HG02588 (cell line): Measurements from ENCODE around the gene ASB18.

ENCODE experiments used
- ATAC-seq: cut with Tn5 transposase; IDR thresholded peaks from one replicate; pipeline ENCODE4 v1.9.1; 2021; ENCODE audit warnings: mild to moderate bottlenecking, moderate library complexity; ENCODE audit not compliant: unreplicated experiment

Gene ASB18

DNA sequence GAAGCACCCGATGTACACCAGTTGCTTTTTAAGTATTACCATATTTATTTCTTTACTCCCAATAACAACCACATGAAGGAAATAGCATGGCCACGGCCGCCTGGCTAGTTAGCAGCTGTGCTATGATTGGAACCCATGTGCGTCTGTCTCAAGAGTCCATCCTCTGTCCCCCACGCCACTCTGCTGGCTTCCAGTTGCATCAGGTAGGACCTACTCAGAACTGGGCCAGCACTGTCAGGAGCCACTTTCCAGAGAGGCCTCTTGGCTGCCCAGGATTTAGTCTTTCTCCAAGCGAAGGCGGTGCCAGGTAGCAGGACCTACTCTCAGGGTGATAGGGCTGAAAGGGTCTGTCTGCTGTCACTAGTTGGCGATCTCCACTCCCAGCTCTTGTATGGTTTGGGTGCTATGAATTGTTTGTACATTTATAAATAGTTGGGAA lies 22.1 kb downstream of the ASB18 start:
- no peak for ATAC-seq

DNA sequence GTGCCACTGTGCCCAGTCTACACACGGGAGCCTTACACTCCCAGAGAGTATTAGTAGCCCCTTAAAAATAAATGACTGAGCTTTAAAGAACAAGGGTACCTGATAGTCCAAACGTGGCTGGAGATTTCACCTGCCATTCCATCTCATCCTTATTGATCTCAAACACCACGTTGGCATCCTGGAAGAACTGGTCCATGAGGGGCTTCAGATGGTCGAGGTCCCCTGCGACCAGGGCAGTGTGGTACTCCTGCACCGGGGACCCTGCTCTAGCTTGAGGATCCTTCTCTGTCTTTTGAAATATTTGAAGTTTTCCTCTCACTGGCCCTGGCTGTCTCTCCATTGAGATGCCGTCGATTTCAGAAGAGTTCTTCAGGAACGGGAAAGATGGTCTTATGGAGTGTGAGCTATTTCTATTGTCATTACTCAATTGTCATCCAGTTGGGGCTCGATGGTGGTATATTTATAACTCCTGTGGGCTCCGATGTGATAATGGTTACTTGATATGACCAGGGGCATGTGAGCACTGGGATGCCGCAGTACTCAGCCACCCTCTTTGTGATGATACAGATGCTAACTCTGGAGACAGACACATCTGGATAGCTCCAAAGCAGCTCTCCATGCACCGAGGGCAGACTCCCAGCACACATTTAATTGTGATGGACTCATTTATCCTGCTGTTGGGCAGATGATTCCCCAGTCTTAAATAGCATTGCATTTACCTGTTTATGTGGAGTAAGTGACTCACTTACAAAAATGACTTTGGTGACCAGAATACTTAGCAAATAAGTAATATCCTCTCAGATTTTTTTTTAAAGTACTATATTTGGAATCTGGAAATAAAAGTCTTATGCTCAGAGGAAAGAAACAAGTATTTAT lies 22.8 kb downstream of the ASB18 start:
- no peak for ATAC-seq

DNA sequence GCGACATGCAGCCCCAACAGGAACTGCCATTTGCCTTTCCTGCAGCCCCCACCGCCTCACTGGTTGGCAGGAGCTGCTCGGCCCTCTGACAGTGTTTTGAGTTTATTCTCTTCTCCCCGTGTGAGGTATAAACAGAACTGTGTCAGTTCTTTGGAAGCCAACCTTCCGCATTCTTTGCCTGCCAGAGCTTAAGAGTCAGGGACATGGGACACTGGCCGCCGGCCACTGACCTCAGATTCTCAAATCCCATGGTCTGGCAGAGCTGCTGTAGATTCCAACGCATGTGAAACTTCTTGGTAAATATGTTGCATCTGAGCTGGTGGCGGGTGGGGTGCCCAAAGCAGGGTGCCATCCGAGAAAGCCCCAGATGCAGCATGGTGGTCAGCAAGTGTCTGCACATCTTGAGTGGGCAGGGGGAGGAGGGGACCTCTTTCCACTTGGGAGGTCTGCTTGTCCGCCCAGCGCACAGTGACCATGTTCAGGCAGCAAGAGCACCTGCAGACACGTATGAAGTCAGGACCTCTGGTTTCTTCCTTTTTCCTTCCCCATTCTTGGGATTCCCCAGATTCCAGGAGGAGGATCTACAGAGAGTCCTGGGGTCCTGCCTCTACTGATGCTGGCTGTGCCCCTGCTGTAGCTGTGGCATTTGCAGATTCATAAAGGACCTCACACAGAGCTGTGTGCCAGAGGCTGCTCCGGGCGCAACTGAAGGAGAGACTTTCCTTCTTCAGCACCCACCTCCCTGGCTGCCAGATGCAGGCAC lies 23.8 kb downstream of the ASB18 start:
- ATAC-seq, result no peak

DNA sequence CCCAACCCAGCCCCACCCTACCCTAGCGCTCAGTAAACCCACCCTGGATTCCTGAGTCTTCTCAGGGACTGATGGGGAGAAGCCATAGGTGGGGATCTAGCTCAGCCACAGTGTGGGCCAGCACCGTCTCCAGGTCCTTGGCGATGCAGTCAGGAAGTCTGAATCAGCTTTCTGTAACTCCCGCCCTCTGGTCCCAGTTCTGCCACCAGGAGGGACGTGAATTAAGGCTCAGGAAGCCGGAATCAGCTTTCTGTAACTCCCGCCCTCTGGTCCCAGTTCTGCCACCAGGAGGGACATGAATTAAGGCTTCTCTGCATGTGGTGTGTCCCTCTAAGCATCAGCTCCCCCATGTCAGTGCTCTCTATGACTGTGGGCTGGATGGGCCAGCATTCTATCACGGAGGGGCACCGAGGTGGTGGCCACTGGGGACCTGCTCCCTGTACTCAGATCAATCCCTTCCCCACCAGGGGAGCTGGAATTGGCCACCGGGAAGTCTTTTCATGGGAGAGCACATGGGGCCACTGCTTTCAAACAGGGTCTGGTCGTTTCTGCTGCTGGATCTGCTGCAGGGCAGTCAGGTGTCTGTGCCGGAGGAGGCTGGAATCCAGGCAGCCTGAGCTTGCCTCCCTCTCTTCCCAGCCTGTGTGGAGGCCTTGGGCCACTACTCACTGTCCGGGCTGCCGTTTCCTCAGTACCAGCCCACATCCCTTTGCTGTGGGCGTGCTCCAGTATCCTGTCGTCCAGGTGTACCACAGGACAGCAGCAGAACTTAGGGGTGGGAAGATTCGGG lies 24.7 kb downstream of the ASB18 start:
- no peak for ATAC-seq

DNA sequence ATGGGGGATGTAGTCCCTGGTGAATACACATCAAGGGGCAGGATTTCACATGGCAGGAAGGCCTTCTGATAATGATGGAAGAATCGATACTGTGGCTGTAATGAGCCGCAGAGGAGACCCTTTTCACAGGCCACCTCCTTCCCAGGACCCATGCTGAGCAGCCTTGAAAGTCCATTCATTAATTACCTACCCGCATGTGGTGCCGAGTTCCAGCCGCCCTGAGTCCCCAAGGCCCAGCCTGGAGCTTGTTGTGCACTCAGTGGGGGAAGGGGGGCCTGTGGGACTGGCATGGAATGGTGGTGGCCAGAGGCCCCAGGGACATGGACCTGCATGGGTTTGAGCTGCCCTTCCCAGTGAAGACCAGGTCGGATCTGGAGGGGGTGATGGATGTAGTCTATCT lies 25.5 kb downstream of the ASB18 start:
- ATAC-seq, result no peak

DNA sequence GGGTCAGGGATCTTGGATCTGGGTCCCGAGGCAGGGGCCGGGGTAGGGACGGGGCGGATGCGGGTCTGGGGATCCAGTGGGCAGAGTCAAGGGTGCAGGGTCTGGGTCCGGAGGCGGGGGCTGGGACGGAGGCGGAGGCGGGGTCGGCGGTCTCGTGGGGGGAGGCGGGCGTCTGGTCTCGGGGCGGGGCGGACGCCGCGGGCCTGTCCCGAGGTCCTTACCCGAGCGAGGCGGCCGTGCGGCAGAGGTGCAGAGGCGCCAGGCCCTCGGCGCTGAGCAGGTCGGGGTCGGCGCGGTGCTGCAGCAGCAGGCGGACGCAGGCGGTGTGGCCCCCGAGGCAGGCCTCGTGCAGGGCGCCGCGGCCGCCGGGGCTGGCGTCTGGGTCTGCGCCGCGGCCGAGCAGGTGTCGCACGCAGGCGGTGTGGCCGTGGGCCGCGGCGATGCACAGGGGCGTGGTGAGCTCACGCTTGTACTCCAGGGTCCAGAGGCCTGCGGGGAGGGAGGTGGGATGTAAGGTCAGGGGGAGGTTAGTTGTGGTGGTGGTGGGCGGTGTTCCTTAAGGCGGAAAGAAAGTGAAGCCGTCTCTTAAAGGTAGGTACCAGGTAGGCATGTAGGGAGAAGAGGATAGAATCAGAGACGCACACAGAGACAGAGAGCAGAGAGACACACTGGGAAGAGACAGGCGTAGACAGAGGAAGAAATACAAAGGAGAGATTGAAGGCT lies 26.6 kb downstream of the ASB18 start:
- ATAC-seq, result no peak

DNA sequence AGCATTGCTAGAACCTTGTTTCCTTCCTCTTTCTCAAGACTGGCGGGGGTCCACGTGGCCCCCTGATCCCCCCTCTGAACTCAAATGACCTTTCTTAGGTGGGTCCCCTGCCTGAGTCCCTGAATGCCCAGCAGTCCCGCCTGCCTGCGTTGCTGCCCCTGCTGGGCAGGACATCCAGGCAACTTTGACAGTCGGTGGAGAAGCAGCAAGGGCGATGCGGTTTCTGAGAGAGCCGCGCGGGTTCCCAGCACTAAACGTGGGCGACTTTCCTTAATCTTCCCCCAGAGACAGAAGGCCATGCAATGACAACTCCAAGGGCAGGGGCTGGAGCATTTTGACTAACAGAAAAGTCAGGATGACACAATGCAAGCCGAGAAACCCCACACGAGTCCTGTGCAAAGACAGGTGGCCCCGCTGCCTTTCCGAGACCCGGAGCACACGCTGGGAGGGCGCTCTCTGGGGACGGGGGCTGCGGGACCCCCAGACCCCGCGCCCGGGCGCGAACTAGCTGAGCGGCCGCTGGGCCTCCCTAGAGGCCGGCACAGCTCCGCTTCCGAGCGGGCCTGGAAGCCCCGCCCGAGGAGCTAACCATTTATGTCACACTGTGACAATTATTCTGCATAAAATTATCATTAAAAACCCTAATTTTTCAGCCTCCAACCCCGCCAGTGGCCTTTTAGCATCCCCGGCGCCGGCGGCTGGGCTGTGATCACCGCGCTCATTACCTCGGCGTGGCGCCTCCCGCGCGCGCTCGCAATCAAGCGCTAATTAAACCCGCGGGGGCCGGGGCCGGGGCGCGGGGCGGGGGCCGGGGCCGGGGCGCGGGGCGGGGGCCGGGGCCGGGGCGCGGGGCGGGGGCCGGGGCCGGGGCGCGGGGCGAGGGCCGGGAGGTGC lies 27.4 kb downstream of the ASB18 start:
- ATAC-seq, result no peak

DNA sequence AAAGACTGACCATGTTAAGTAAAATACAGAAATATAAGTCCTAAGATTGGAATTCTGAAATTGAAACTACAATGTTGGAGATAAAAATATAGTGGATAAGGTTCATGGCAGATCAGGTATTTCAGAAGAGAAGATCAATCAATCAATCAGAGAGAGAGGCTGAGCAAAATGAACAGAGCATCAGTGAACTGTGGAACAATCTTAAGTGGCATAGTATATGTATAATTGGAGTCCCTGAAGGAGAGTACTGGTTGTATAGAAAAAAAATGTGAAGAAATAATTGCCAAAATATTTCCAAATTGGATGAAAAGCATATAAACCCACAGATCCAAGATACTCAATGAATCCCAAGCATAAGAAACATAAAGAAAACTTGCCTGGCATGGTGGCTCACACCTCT lies 35.0 kb downstream of the ASB18 start:
- no peak for ATAC-seq

DNA sequence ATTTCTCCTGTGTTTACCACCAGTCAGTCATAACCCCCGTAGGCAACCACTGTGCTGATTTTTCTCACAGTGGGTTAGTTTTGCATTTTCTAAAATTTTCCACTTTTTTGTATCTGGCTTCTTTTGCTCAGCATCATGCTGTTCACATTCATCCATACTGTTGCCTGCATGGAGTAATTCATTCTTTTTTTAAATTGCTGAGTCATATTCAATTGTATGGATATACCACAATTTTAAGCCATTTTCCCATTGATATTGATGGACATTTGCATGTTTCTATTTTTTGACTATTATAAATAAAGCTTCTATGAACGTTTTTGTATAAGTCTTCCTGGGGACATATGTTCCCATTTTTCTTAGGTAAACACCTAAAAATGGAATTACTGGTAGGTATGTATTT lies 40.5 kb downstream of the ASB18 start:
- no peak for ATAC-seq

DNA sequence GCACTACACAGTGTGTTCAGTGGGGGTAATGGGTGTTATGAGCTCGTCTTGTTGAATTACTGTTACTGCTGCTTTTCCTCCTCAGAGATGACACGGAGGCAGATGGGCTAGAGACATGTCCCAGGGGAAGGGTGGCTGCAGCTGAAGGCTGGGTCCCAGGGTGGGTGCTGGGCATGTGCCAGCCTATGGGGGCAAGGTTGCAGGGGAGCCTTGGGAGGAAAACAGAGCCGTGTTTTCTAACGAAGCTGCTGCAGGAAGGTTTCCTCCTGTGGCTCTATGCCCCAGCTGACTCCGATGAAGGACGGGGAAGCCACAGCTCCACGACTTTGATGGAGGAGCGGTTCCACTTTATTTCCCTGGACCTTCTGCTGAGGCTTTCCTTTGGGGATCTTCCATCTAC lies 42.4 kb downstream of the ASB18 start:
- ATAC-seq, result no peak

DNA sequence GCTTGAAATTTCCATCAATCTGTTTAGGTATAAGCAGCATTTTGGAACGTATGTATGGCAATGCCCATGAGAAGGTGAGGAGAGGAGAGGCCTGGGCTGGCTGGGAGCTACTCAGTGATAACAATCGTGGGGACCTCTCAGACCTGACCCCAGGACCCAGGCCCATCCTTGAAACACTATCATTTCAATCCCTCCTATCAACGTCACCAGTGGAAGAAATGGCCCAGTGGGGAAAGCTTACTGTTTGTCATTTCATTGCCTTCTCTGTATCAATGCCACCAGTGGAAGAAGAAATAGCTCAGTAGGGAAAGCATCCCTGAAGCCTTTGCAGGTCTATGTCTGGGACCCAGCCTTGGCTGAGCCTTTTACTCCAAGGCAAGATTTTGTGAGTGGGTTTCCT lies 44.8 kb downstream of the ASB18 start:
- no peak for ATAC-seq

DNA sequence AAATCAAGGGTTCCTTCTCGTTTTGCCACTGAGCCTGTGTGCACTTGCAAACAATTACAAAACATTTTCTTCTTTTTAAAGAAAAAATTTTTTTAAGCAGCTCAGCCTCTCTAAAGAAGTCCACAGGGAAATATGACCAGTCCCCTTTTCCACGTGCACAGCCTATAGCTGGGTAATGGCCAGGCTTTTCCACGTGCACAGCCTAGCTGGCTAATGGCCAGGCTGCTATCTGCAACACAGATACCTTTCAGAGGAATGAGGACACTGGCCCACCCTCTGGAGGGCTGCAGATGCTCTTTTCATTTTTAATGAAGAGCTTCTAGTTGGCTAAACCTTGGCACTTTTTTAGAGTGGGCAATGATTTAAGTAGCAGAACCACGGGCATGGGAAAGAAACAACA lies 46.3 kb downstream of the ASB18 start:
- ATAC-seq, result no peak

DNA sequence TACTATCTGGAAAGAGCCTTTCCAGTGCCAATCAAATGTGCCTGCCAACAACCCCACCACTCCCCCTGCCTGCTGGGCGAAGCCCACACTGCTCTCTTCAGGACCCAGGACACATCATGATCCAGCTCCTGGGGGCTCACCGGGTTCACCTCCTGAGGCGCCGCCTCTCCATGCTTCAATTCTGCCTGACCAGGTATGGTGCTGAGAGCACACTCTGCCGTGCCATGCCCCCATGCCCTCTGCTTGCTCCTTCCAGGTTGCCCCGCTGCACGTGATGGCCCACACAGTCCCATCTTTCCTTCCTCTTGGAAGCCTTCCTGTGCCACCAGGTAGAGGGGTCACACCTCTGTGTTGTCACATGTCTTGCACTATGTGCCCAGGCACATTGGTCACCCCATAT lies 47.5 kb downstream of the ASB18 start:
- ATAC-seq, result no peak

DNA sequence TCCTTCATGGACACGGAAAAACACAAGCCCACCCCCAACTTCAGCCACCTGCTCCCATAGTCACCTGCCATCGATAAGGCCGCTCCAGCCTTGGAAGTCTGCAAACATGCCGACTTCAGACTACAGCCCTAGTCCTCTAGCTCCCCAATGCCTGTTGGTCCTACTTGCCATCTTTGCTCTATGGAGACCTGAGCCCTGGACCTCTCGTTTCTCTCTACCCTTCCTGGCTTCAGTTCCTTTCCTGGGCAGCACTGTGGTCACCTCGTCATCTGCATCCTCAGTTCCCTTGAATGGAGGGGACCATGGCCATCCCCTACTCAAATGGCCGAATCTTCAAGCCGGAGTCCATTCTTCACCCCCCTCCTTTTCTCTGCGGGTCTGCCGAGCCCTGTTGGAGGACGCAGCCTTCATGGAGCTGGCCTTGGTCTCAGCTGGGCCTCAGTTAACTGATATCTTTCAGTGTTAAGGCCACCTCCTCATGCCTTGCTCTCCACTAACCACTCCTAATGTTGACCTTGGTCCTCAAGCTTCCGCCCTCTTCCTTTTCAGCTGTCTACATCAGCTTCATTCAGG lies 48.4 kb downstream of the ASB18 start:
- no peak for ATAC-seq

DNA sequence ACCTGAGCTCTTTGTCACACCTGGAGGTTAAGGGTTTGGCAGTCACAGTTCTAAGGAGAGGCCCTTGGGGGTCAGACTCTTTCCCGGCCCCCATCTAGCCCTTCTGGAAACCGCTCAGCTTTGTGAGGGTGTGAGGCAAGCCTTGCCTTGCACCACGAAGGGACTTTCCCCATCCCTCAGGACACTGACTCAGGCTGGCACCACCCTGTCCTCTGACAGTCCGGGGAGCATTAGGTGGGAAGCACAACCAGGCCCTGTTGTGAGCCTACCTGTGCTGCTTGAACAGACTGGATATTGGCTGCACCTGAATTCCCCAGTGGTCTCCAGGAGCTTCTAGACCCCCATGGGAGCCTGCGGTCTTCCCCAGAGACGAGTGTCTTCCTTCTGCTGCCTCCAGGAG lies 49.0 kb downstream of the ASB18 start:
- no peak for ATAC-seq

DNA sequence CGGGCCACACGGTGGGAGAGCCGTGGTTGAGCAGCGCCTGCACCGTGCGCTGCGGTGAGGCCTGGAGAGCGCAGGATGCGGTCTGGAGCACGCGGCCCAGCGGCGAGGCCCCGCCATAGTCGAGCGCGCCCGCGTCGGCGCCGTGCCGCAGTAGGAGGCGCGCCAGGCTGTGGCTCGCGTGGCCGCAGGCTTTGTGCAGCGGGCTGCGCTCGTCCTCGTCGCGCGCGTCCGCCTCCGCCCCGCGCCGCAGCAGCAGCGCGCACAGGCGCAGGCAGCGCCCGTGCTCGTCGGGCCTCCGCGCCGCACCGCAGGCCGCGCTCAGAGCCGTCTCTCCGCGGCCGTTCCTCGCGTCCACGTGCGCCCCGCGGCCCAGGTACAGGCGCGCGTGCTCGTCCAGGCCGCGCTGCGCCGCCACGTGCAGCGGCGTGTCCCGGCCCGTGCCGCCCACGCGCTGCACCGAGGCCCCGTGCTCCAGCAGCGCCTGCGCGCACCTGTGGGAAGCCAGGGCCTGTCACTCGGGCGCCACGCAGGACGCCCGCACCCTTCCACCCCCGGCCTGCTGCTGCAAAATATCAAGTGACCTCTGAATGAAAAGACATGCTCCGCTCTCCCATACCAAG lies 49.7 kb downstream of the ASB18 start:
- ATAC-seq, result no peak

DNA sequence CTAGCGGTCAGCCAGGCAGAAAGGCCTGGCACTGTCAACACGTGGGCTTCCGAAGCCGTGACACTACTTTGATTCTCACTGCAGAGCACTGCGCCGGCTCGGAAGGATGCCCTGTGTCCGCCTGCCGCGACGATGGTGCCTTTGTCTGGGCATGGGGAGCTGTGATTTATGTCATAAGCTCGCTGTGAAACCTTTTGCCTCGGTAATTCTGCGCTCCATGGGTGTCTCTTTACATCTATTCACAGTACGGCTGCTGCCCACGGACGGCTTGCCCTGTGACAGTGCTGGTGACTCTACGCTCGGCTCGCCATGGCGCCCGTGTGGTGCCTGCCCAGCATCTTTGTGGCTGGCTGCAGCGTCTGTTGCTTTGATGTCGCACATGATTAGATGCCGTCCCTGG lies 52.9 kb downstream of the ASB18 start:
- no peak for ATAC-seq

DNA sequence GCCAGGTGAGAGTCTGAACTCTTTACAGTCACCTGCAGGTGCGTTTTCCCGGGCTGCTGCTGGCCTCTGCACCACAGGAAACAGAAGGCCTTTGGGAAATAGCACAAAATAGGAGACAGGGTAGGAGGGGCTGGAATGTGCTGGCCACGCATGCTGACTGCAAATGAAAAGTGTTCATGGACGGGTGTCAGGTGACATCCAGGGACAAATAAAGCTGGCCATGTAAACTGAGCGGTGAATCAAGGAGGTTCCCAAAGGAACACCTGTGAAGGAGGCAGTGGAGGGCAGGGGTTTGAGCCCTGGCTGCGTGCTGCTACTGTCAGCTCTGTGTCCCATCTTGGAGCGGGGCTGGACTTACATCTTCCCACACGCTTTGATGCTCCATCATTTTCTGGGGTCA lies 53.7 kb downstream of the ASB18 start:
- ATAC-seq, result no peak

DNA sequence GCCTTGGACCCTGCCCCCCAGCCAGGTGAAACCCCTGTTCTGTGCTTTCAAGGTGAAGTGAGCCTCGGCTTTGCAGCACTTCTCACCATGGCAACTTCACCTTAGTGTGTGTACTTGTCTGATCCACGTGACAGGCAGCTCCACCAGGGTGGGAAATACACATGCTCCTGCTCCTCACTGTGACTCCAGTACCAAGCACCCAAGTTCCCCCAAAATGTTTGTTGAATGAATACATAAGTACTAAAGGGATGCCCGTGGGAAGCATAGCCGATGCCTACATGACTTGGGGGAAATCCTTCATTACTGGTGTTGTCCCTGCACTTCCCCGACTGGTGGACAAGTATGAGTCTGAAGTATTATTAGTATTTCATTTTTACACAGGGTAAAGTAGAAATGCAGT lies 54.2 kb downstream of the ASB18 start:
- ATAC-seq, result no peak
